ENCODE measurements around the gene PIK3R5.

Gene PIK3R5

GRCh38 chr17:8949061-8949661 is 16.3 kb downstream of the PIK3R5 start:
- DNase-seq, result no peak

GRCh38 chr17:8948462-8948861 is 17.0 kb downstream of the PIK3R5 start:
- no peak for DNase-seq

- no peak for DNase-seq
Measured at GRCh38 chr17:8947201-8947600, 18.3 kb downstream of the PIK3R5 start.

- DNase-seq, result no peak
Measured at GRCh38 chr17:8946476-8946875, 19.0 kb downstream of the PIK3R5 start.

DNA sequence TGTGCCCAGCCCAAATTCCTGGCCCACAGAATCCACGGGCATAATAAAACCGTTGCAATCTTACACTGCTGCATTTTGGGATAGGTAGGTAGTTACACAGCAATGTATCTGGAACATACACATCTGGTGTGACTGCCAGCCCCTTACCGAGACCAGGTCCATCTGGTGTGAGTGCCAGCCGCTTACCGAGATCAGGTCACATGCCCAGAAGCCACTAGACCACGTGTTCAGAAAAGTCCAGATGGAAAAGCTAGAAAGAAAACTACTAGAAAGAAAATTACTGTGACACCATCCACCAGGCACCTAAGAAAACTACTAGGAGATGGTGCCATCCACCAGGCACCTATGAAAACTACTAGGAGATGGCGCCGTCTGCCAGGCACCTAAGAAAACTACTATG is 19.4 kb downstream of the PIK3R5 start:
- no peak for DNase-seq

DNA sequence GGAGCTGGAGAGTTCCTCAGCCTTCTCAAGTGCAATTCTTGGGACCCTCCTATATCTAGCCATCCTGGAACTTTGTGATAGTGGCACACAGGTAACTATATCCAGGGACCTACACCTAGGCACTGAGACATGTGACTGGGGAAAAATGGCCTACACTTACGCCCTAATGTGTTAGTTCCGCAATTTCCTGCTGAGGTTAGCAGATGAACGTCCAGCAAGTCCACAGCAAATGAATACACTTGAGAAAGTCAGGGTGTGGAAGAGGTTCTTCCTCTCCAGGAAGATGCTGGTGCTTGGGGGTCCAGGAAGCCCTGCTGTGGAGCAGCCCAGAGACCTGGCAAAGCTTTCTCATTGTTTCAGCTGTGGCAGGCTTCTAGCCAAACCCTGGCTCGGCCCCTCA is 20.8 kb downstream of the PIK3R5 start:
- no peak for DNase-seq

- DNase-seq, result no peak
Measured at GRCh38 chr17:8944083-8944482, 21.4 kb downstream of the PIK3R5 start.

DNA sequence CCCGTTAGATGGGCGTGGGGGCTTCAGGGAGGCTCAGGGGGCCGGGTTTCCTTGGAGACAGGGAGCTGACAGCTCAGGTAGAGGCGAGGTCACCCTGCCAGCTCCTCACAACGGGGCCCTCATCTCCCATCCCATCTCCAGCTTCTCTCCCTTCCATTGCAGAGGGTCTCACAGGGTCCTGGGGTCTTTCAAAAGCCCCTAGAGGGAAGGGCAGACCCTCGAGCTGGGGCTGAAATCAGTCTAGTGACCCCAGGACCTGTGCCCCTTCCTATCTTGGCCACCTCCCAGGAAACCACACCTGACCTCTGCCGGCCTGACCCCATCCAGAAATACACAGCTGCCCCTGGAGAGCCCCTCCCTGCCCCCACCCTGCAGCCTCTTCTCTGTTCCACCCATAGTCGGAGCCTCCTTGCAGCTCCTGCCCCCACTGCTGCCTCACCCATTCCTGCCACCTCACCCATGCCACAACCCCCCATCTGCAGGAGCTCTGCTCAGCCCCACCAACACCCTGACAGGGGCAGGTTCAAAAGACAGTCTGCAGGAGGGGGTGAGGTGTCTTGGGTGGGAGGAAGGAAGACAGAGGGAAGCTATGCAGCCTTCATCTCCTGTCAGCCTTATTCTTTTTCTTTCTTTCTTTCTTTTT is 23.4 kb downstream of the PIK3R5 start:
- DNase-seq, result no peak

- DNase-seq, result no peak
Measured at GRCh38 chr17:8941520-8941919, 24.0 kb downstream of the PIK3R5 start.

GRCh38 chr17:8940866-8941471 is 24.5 kb downstream of the PIK3R5 start:
- no peak for DNase-seq

- DNase-seq, result no peak
Measured at GRCh38 chr17:8939496-8940334, 25.8 kb downstream of the PIK3R5 start.

GRCh38 chr17:8938933-8939332 is 26.6 kb downstream of the PIK3R5 start:
- DNase-seq, result no peak

GRCh38 chr17:8935191-8935590 is 30.3 kb downstream of the PIK3R5 start:
- DNase-seq, result no peak

GRCh38 chr17:8934346-8934745 is 31.2 kb downstream of the PIK3R5 start:
- no peak for DNase-seq

DNA sequence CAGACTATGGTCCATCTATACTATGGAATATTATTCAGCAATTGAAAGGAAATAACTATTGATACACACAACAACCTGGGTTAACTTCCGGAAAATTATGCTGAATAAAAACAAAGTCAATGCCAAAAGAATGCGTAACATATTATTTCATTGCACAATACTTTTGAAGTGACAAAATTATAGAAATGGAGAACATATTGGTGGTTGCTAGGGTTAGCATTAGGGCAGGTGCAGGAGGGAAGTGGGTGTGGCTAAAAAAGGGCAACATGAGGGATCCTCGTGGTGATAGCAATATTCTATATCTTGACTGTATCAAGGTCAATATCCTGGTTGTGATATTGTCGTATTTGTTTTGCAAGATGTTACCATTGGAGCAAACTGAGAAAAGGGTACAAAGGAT is 34.9 kb downstream of the PIK3R5 start:
- no peak for DNase-seq

DNA sequence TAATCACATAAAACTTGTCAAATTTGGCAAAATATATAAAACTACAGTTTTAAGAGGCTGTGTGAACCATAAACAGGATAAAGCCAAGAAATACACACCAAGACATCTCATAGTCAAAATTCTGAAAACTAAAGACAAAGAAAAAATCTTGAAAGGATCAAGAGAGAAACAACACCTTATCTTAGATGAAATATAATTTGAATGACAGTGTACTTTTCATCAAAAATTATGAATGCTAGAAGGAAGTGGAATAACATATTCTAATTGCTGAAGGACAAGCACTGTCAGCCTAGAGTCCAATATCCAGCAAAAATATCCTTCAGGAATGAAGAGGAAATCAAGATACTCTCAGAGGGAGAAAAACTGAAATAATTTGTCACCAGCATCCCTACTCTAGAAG is 37.2 kb downstream of the PIK3R5 start:
- DNase-seq, result no peak

DNA sequence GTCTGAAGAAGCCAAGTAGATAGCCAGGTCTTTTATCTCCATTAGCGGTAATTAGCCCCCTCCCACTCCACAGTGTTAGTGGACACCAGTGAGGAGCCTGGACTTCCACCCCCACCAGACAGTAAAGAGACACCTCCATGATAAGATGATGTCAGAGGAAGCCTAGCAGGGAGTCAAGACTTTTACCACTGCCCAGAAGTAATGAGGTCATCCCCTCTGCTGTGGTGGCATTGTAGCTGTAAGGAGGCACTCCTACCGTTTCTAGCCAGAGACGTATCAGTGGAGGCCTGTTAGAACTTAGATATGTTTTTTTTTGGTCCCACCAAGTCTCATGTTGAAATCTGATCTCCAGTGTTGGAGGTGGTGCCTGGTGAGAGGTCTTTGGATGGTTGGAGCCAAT is 38.1 kb downstream of the PIK3R5 start:
- no peak for DNase-seq

- DNase-seq, result no peak
Measured at GRCh38 chr17:8925808-8926207, 39.7 kb downstream of the PIK3R5 start.

DNA sequence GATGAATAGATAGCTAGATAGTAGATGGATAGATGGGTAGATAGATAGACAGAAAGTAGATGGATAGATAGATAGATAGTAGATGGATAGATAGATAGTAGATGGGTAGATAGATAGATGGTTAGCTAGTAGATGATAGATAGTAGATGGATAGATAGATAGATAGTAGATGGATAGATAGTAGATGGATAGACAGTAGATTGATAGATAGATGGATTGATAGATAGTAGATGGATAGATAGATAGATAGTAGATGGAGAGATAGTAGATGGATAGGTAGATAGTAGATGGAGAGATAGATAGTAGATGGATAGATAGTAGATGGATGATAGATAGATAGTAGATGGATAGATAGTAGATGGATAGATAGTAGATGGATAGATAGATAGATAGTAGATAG is 40.4 kb downstream of the PIK3R5 start:
- DNase-seq, result no peak

- no peak for DNase-seq
Measured at GRCh38 chr17:8924595-8924994, 40.9 kb downstream of the PIK3R5 start.

DNA sequence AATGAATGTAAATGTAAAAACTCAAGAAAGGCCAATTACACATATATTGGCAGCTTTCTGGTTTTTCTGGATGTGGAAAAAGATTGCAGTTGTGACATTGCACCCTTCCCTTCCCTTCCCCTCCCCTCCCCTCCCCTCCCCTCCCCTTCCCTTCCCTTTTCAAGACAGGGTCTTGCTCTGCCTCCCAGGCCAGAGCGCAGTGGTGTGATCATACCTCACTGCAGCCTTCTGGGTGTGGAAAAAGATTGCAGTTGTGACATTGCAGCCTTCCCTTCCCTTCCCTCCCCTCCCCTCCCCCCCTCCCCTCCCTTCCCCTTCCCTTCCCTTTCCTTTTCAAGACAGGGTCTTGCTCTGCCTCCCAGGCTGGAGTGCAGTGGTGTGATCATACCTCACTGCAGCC is 41.7 kb downstream of the PIK3R5 start:
- no peak for DNase-seq

DNA sequence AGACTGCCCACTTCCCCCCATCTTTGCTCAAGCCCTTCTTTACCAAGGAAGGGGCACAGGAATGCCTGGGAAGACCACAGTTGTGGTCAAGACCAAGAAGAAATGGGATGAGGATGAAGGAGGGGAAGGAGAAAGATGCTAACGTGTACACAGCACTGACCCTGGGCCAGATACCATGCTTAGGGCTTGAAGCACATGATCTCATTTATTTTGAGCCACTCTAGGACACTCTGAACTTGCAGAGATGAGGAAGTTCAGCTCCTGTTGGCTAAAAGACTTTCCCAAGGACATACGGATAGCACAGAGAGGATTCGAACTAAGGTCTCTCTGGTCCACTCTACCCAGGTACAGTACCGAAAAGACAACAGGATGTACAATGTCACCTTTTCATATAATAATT is 42.6 kb downstream of the PIK3R5 start:
- no peak for DNase-seq

- no peak for DNase-seq
Measured at GRCh38 chr17:8922451-8922850, 43.1 kb downstream of the PIK3R5 start.

GRCh38 chr17:8921147-8921546 is 44.4 kb downstream of the PIK3R5 start:
- no peak for DNase-seq
